ENCODE data around the gene LETMD1. TPM values are rescaled to one million over a fixed set of nuclear protein-coding genes. Genes with fewer than 3 reads are reported as not detected.
A peak's percentile ranks its signal among the peaks of the same experiment; 100 is the strongest.

The LETMD1 gene
- total and polyA plus RNA-seq, 9 donors = 53.5 to 122 (median 69.2) TPM

DNA sequence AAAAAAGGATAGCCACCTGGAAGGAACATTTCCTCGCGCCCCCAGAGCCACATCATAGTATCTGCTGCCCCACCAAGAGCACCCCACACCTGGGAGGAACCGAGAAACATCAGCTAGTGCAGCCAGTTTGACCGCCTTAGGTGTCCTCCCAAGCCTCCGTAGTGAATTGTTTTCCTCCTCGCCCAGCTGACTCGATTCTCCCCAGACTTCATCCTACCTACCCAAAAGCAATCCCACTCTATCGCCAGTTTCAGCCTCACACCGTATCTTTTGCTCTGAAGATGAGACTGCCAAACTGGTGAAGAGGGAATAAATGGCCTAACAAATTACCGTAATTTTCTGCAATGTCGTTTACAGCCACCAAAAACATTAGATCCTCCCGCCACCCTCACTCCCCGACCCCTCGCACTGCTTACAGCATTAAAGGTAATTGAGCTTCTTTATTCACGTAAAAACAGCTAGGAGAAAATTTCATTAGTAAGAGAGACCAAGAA, 20.7 kb upstream of the LETMD1 start:
- H3K36me3 ChIP-seq = no peaks in the 10 kb centered on the region
- peak in 1 of 5 donors; percentile 12 for DNase-seq
- no peaks in the 10 kb centered on the region for H3K27me3 ChIP-seq
- TF ChIP-seq CTCF (IDR thresholded peaks at IDR 0.05) (no peak), POLR2A (IDR thresholded peaks at IDR 0.05) (no peak), EP300 (IDR thresholded peaks at IDR 0.05) (no peak)
- peaks cover 6% of the 10 kb centered on the region for H3K4me1 ChIP-seq (ENCODE audit: insufficient read depth)
- 83 to 88% (median 86%) methylated on average over 15 of the region's 15 CpGs for WGBS, 3 donors
- no peak overlapping the region for H3K27ac ChIP-seq
- no peaks in the 10 kb centered on the region for H3K9me3 ChIP-seq
- intact Hi-C loops (cut with DNase I) = loop anchor here in 1 of 4 donors (5.0 kb wide), 1 partner anchor 1010 kb away; no protein-coding TSS in a partner anchor
- no peak overlapping the region for H3K4me3 ChIP-seq

GRCh38 chr12:51028126-51028812, 19.9 kb upstream of the LETMD1 start:
- Histone ChIP-seq H3K27ac (no peak overlapping the region), H3K4me3 (no peak overlapping the region), H3K9me3 (no peaks in the 10 kb centered on the region), H3K36me3 (no peaks in the 10 kb centered on the region), H3K27me3 (no peaks in the 10 kb centered on the region), H3K4me1 (ENCODE audit: insufficient read depth) (peaks cover 6% of the 10 kb centered on the region)
- 22 to 24% (median 23%) methylated on average over 9 of the region's 9 CpGs for WGBS, 3 donors
- no peak for DNase-seq
- intact Hi-C loops (cut with DNase I) = loop anchor here in 1 of 4 donors (5.0 kb wide), 1 partner anchor 1009 kb away; no protein-coding TSS in a partner anchor
- no peak for TF ChIP-seq CTCF (IDR thresholded peaks at IDR 0.05)
- no peak for TF ChIP-seq POLR2A (IDR thresholded peaks at IDR 0.05)
- no peak for TF ChIP-seq EP300 (IDR thresholded peaks at IDR 0.05)

DNA sequence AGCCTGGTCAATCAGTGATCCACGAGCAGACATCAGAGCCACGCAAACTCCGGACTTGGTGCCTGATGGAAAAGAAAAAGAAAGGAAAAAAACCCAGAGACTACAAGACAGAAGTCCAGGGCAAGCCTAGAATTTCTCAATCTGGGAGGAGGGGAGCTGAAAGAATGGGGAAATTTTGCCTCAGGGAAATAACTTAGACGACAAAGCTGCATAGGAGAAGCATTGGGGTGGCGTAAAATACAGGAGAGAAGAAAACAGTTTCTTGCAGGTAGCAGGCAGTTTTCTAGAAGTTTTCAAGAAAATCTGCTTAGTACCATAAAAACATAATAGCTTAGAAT, 19.3 kb upstream of the LETMD1 start:
- Histone ChIP-seq H3K4me1 (ENCODE audit: insufficient read depth) (peaks cover 5% of the 10 kb centered on the region), H3K4me3 (no peak overlapping the region), H3K36me3 (no peaks in the 10 kb centered on the region), H3K9me3 (no peaks in the 10 kb centered on the region), H3K27me3 (no peaks in the 10 kb centered on the region), H3K27ac (no peak overlapping the region)
- no peak for TF ChIP-seq CTCF (IDR thresholded peaks at IDR 0.05)
- TF ChIP-seq POLR2A (IDR thresholded peaks at IDR 0.05) = no peak
- TF ChIP-seq EP300 (IDR thresholded peaks at IDR 0.05) = no peak
- intact Hi-C loops (cut with DNase I) = loop anchor here in 1 of 4 donors (5.0 kb wide), 1 partner anchor 1009 kb away; no protein-coding TSS in a partner anchor
- DNase-seq = no peak
- WGBS, 3 donors = 59 to 66% (median 60%) methylated on average over 5 of the region's 5 CpGs

GRCh38 chr12:51033048-51033447, 15.1 kb upstream of the LETMD1 start:
- Histone ChIP-seq H3K4me1 (ENCODE audit: insufficient read depth) (no peaks in the 10 kb centered on the region), H3K27ac (no peak overlapping the region), H3K27me3 (no peaks in the 10 kb centered on the region), H3K4me3 (no peak overlapping the region), H3K36me3 (no peaks in the 10 kb centered on the region), H3K9me3 (no peaks in the 10 kb centered on the region)
- TF ChIP-seq CTCF (IDR thresholded peaks at IDR 0.05) (no peak), EP300 (IDR thresholded peaks at IDR 0.05) (no peak), POLR2A (IDR thresholded peaks at IDR 0.05) (no peak)
- intact Hi-C loops (cut with DNase I) = no loop called here
- 65 to 83% (median 76%) methylated on average over 2 of the region's 2 CpGs for WGBS, 3 donors
- DNase-seq = no peak

Measured in ovary (tissue), 9 donors.